ENCODE data around the gene CEACAM18. TPM values are rescaled to one million over a fixed set of nuclear protein-coding genes. Genes with fewer than 3 reads are reported as not detected.

Gene CEACAM18
- total RNA-seq, 1 donor from 2014 or later, result not detected

- Mint-ChIP-seq H3K4me1 (no peaks in the 10 kb centered on the region), H3K27ac (no peak overlapping the region), H3K9me3 (peaks cover 77% of the 10 kb centered on the region), H3K4me3 (no peak overlapping the region), H3K36me3 (no peaks in the 10 kb centered on the region), H3K27me3 (ENCODE audit: low read depth) (no peaks in the 10 kb centered on the region)
- no peak for DNase-seq (ENCODE audit: low spot score in 2 of 2, unreplicated experiment in 2 of 2)
- TF ChIP-seq CTCF (IDR thresholded peaks at IDR 0.05; ENCODE audit: unreplicated experiment), result no peak
These were observed 61.6 kb downstream of the CEACAM18 start for GRCh38 chr19:51539821-51540366.

Other genes starting within 250 kb of the CEACAM18 start
- not detected in 3 replicates for gene SIGLECL1, start 227.5 kb upstream of the CEACAM18 start, total RNA-seq
- 24.9 to 25.9 TPM (median 25.1 TPM) in 3 replicates for gene IGLON5, start 166.9 kb upstream of the CEACAM18 start, total RNA-seq
- 8.1 to 8.9 TPM (median 8.6 TPM) in 3 replicates for gene VSIG10L, start 136.4 kb upstream of the CEACAM18 start, total RNA-seq
- gene ETFB, start 112.2 kb upstream of the CEACAM18 start, total RNA-seq, result 59.5 to 60.1 TPM (median 60.0 TPM) in 3 replicates
- 0.54 to 0.56 TPM in 2 of 3 replicates, not detected in the other for gene CLDND2, start 109.5 kb upstream of the CEACAM18 start, total RNA-seq
- not detected in 3 replicates for gene NKG7, start 105.9 kb upstream of the CEACAM18 start, total RNA-seq
- gene LIM2, start 90.6 kb upstream of the CEACAM18 start, total RNA-seq, result not detected in 3 replicates
- gene C19orf84, start 87.9 kb upstream of the CEACAM18 start, total RNA-seq, result 0.50 to 1.0 TPM (median 0.94 TPM) in 3 replicates
- gene SIGLEC10, start 60.9 kb upstream of the CEACAM18 start, total RNA-seq, result not detected in 3 replicates
- not detected in 3 replicates for gene SIGLEC8, start 20.1 kb upstream of the CEACAM18 start, total RNA-seq
- not detected in 3 replicates for gene SIGLEC12, start 23.3 kb downstream of the CEACAM18 start, total RNA-seq
- gene SIGLEC6, start 53.1 kb downstream of the CEACAM18 start, total RNA-seq, result not detected in 3 replicates
- 12.2 to 15.2 TPM (median 13.5 TPM) in 3 replicates for gene ZNF175, start 92.7 kb downstream of the CEACAM18 start, total RNA-seq
- gene SIGLEC5, start 151.9 kb downstream of the CEACAM18 start, total RNA-seq, result not detected in 3 replicates
- not detected in 3 replicates for gene SIGLEC14, start 168.3 kb downstream of the CEACAM18 start, total RNA-seq
- 83.1 to 88.1 TPM (median 87.6 TPM) in 3 replicates for gene SPACA6, start 214.8 kb downstream of the CEACAM18 start, total RNA-seq
- gene HAS1, start 245.5 kb downstream of the CEACAM18 start, total RNA-seq, result 0.32 to 0.58 TPM (median 0.44 TPM) in 3 replicates